SK-N-SH treated with all-trans-retinoic acid at 6 μM for 48 hours (cell line): ENCODE measurements around the gene TBC1D16.

Experiments used
- ATAC-seq: fragments of 200-7000 bp; cut with Tn5 transposase; 3 replicates; pipeline ENCODE4 v1.9.1; 2020; ENCODE audit warnings: mild to moderate bottlenecking, moderate library complexity
- ARNTL ChIP-seq: fragments of 450-650 bp; formaldehyde crosslinking; IDR thresholded peaks from 2 replicates; pipeline ENCODE4 v1.5.0; 2020; ENCODE audit warnings: low read depth, mild to moderate bottlenecking, moderate library complexity, borderline replicate concordance
- BACH2 ChIP-seq: fragments of 250-450 bp; sonication (Bioruptor Pico); IDR thresholded peaks from 2 replicates; pipeline ENCODE4 v1.9.0; 2021; ENCODE audit warnings: mild to moderate bottlenecking, borderline replicate concordance
- CREB5 ChIP-seq: fragments of 250-450 bp; sonication (Bioruptor Pico); IDR thresholded peaks from 2 replicates; pipeline ENCODE4 v1.5.1; 2020; ENCODE audit warnings: low read depth, mild to moderate bottlenecking, moderate library complexity
- CSDC2 ChIP-seq: fragments of 250-450 bp; sonication (Bioruptor Pico); IDR thresholded peaks from 2 replicates; pipeline ENCODE4 v1.5.0; 2020; ENCODE audit warnings: mild to moderate bottlenecking, moderate library complexity
- ESRRG ChIP-seq: fragments of 250-450 bp; sonication (Bioruptor Pico); IDR thresholded peaks from 2 replicates; pipeline ENCODE4 v1.6.1; 2021; ENCODE audit warnings: mild to moderate bottlenecking
- GLIS3 ChIP-seq: fragments of 250-450 bp; sonication (Bioruptor Pico); IDR thresholded peaks from 2 replicates; pipeline ENCODE4 v1.5.0; 2020; ENCODE audit warnings: mild to moderate bottlenecking, moderate library complexity
- ISL1 ChIP-seq: fragments of 250-450 bp; sonication (Bioruptor Pico); IDR thresholded peaks from 2 replicates; pipeline ENCODE4 v2.1.2; 2022; ENCODE audit warnings: mild to moderate bottlenecking, moderate library complexity
- OSR1 ChIP-seq: fragments of 250-450 bp; sonication (Bioruptor Pico); IDR thresholded peaks from 2 replicates; pipeline ENCODE4 v1.8.0; 2022; ENCODE audit warnings: moderate library complexity, mild to moderate bottlenecking, inconsistent platforms
- PATZ1 ChIP-seq: fragments of 250-450 bp; sonication (Bioruptor Pico); IDR thresholded peaks from 2 replicates; pipeline ENCODE4 v1.8.0; 2020; ENCODE audit warnings: mild to moderate bottlenecking, moderate library complexity, borderline replicate concordance
- PPARA ChIP-seq: fragments of 250-450 bp; sonication (Bioruptor Pico); IDR thresholded peaks from 2 replicates; pipeline ENCODE4 v1.5.0; 2020; ENCODE audit warnings: mild to moderate bottlenecking, borderline replicate concordance
- RARB ChIP-seq: fragments of 250-450 bp; sonication (Bioruptor Pico); IDR thresholded peaks from 2 replicates; pipeline ENCODE4 v1.8.0; 2021; ENCODE audit warnings: mild to moderate bottlenecking, moderate library complexity
- SNAI2 ChIP-seq: fragments of 250-450 bp; sonication (Bioruptor Pico); IDR thresholded peaks from 2 replicates; pipeline ENCODE4 v1.5.0; 2020; ENCODE audit warnings: mild to moderate bottlenecking, moderate library complexity
- TCF4 ChIP-seq: fragments of 250-450 bp; sonication (Bioruptor Pico); IDR thresholded peaks from 2 replicates; pipeline ENCODE4 v1.8.0; 2021; ENCODE audit warnings: mild to moderate bottlenecking, moderate library complexity, borderline replicate concordance
- TOX ChIP-seq: fragments of 250-450 bp; sonication (Bioruptor Pico); IDR thresholded peaks from 2 replicates; pipeline ENCODE4 v1.8.0; 2021; ENCODE audit warnings: mild to moderate bottlenecking, moderate library complexity, borderline replicate concordance
- ZC3H10 ChIP-seq: fragments of 250-450 bp; sonication (Bioruptor Pico); IDR thresholded peaks from 2 replicates; pipeline ENCODE4 v1.5.1; 2021; ENCODE audit warnings: mild to moderate bottlenecking, moderate library complexity
- ZFP3 ChIP-seq: fragments of 250-450 bp; sonication (Bioruptor Pico); IDR thresholded peaks from 2 replicates; pipeline ENCODE4 v1.5.0; 2020; ENCODE audit warnings: mild to moderate bottlenecking, moderate library complexity
- ZNF565 ChIP-seq: fragments of 450-650 bp; formaldehyde crosslinking; conservative IDR thresholded peaks from 2 replicates; pipeline ENCODE4 v1.5.0; 2020; ENCODE audit warnings: low read depth, mild to moderate bottlenecking, moderate library complexity
- ZNF8 ChIP-seq: fragments of 450-650 bp; formaldehyde crosslinking; IDR thresholded peaks from 2 replicates; pipeline ENCODE4 v1.5.0; 2020; ENCODE audit warnings: mild to moderate bottlenecking, moderate library complexity
- TF ChIP-seq, protein P1 (sequence below): fragments of 250-450 bp; sonication (Bioruptor Pico); IDR thresholded peaks from 2 replicates; pipeline ENCODE4 v1.8.0; 2021; ENCODE audit warnings: low read depth, mild to moderate bottlenecking, moderate library complexity, borderline replicate concordance
- TF ChIP-seq, protein P2 (sequence below): fragments of 250-450 bp; sonication (Bioruptor Pico); IDR thresholded peaks from 2 replicates; pipeline ENCODE4 v1.5.0; 2020; ENCODE audit warnings: mild to moderate bottlenecking, moderate library complexity
- TF ChIP-seq, protein P3 (sequence below): fragments of 250-450 bp; sonication (Bioruptor Pico); IDR thresholded peaks from 2 replicates; pipeline ENCODE4 v1.5.1; 2021; ENCODE audit warnings: mild to moderate bottlenecking, moderate library complexity

TBC1D16 gene

DNA sequence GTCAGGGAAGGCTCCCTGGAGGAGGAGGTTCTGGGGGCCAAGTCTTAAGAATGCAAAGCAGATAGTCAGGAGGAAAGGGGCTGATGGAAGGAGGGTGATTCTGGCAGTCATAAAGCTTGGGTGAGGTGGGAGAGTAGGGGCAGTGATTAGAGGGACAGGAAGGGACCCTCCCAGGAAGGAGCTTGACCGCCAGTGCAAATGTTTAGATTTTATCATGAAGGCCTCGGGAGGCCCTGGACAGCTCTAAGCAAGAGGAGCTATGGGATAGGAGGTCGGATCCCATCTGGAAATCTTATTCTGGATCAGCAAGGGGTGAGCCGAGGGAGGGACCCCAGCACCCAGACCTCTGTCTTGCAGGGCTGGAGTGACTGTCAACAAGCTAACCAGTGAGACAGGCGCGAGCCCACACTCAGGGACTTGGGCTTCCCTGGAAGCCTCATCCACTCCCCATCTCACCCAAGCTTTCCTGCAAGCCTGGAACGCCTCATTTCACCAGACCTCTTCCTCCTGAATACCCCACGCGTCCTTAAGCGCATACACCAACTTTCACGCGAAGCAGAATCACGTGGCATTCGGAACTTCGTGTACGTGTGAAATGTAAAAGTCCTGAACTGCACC, 144.4 kb downstream of the TBC1D16 start (continued):
- TF ChIP-seq TCF4 (CRISPR knock-in tag) (no peak), ISL1 (CRISPR knock-in tag) (no peak)

DNA sequence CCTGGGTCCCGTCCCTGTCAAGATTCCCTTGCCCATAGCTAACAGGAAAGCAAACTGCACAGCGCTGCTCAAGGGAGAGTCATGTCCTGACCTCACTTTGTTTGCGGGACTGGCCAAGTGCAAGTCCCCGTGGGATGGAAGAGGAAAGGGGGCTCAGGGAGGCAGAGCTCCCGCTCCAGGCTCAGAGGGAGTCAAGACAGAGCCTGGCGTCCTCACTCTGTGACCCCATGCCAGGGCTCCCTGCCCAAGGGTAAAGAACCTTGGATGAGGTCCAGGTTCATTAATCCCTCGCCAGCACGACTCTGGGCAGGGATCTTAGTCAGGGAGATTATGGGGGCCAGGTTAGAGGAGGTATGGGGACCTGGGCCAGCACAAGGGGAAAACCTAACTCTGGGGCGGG, 145.0 kb downstream of the TBC1D16 start:
- peak; percentile 33 for ATAC-seq
- TF ChIP-seq, protein P1, sequence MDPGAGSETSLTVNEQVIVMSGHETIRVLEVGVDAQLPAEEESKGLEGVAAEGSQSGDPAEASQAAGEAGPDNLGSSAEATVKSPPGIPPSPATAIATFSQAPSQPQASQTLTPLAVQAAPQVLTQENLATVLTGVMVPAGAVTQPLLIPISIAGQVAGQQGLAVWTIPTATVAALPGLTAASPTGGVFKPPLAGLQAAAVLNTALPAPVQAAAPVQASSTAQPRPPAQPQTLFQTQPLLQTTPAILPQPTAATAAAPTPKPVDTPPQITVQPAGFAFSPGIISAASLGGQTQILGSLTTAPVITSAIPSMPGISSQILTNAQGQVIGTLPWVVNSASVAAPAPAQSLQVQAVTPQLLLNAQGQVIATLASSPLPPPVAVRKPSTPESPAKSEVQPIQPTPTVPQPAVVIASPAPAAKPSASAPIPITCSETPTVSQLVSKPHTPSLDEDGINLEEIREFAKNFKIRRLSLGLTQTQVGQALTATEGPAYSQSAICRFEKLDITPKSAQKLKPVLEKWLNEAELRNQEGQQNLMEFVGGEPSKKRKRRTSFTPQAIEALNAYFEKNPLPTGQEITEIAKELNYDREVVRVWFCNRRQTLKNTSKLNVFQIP (CRISPR knock-in tag): no peak
- no peak for TF ChIP-seq ZFP3 (CRISPR knock-in tag)
- TF ChIP-seq PATZ1 (CRISPR knock-in tag): no peak
- TF ChIP-seq ESRRG (CRISPR knock-in tag): no peak
- no peak for TF ChIP-seq CREB5 (CRISPR knock-in tag)
- TF ChIP-seq RARB: no peak

DNA sequence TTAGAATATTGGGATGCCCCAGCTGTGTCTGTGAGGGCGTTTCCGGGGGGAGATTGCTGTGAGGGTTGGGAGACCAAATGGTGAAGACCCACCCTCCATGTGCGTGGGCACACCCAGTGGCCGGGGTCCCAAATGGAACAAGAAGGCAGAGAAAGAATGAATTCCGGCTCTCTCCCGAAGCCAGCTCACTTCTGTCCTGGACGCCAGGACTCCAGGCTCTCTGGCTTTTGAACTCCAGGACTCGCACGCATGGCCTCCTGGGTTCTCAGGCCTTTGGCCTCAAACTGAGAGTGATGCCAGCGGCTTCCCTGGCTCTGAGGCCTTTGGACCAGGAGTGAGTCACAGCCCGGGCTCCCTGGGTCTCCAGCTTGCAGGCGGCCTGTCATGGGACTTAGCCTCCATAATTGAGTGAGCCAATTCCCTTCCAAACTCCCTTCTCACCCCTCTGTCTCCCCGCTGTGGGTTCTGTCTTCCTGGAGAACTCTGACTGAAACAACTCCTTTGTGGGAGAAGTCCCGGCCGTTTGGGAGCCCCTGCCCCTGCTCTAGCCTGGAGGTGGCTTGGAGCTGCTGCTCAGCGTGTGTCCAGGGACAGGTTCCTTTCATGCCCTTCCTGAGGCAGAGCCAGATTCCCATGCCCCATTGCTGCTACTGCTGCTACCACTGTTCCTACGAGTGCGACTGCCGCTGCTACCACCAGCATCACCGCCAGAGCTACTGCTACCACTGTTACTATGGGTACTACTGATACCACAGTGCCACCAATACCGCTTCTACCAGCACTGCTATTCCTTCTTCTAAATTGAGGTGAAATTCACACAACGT, 146.6 kb downstream of the TBC1D16 start:
- ATAC-seq: no peak
- TF ChIP-seq CSDC2 (CRISPR knock-in tag) (no peak), ZC3H10 (CRISPR knock-in tag) (no peak), PPARA (no peak), RARB (no peak), ZNF565 (CRISPR knock-in tag) (no peak), ARNTL (CRISPR knock-in tag) (no peak), ESRRG (CRISPR knock-in tag) (no peak), PATZ1 (CRISPR knock-in tag) (no peak), SNAI2 (CRISPR knock-in tag) (no peak), BACH2 (CRISPR knock-in tag) (no peak), ZNF8 (CRISPR knock-in tag) (no peak), TOX (CRISPR knock-in tag) (no peak), OSR1 (CRISPR knock-in tag) (no peak), GLIS3 (CRISPR knock-in tag) (no peak), ZFP3 (CRISPR knock-in tag) (no peak), TCF4 (CRISPR knock-in tag) (no peak)
- TF ChIP-seq, protein P1 (CRISPR knock-in tag): no peak
- TF ChIP-seq, protein P2, sequence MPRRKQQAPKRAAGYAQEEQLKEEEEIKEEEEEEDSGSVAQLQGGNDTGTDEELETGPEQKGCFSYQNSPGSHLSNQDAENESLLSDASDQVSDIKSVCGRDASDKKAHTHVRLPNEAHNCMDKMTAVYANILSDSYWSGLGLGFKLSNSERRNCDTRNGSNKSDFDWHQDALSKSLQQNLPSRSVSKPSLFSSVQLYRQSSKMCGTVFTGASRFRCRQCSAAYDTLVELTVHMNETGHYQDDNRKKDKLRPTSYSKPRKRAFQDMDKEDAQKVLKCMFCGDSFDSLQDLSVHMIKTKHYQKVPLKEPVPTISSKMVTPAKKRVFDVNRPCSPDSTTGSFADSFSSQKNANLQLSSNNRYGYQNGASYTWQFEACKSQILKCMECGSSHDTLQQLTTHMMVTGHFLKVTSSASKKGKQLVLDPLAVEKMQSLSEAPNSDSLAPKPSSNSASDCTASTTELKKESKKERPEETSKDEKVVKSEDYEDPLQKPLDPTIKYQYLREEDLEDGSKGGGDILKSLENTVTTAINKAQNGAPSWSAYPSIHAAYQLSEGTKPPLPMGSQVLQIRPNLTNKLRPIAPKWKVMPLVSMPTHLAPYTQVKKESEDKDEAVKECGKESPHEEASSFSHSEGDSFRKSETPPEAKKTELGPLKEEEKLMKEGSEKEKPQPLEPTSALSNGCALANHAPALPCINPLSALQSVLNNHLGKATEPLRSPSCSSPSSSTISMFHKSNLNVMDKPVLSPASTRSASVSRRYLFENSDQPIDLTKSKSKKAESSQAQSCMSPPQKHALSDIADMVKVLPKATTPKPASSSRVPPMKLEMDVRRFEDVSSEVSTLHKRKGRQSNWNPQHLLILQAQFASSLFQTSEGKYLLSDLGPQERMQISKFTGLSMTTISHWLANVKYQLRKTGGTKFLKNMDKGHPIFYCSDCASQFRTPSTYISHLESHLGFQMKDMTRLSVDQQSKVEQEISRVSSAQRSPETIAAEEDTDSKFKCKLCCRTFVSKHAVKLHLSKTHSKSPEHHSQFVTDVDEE: no peak
- TF ChIP-seq, protein P3, sequence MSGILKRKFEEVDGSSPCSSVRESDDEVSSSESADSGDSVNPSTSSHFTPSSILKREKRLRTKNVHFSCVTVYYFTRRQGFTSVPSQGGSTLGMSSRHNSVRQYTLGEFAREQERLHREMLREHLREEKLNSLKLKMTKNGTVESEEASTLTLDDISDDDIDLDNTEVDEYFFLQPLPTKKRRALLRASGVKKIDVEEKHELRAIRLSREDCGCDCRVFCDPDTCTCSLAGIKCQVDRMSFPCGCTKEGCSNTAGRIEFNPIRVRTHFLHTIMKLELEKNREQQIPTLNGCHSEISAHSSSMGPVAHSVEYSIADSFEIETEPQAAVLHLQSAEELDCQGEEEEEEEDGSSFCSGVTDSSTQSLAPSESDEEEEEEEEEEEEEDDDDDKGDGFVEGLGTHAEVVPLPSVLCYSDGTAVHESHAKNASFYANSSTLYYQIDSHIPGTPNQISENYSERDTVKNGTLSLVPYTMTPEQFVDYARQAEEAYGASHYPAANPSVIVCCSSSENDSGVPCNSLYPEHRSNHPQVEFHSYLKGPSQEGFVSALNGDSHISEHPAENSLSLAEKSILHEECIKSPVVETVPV (CRISPR knock-in tag): no peak
- TF ChIP-seq, all 23 proteins: peak for 0
